Naive thymus-derived CD4-positive, alpha-beta T cell (primary cell): Measurements from ENCODE around the gene AP4S1. TPM values are rescaled to one million over a fixed set of nuclear protein-coding genes. Genes with fewer than 3 reads are reported as not detected.
"Not testable (repeated sequence)": the region's sequence is repeated elsewhere in the genome, so short reads cannot be mapped to it uniquely, and the experiment has no call there.

Experiments used
- ATAC-seq: fragments of 150-1000 bp; cut with Tn5 transposase; 2 replicates; pipeline ENCODE4 v1.10.0; 2021; ENCODE audit warnings: mild to moderate bottlenecking, moderate library complexity
- CTCF ChIA-PET: fragments of 350-600 bp; sonication (Branson Sonifier 250); formaldehyde crosslinking; loops from one replicate; lab custom pipeline; 2021; ENCODE audit warnings: antibody characterized with exemption; lab: Charles Lee
- POLR2A ChIA-PET: fragments of 350-600 bp; sonication (Branson Sonifier 250); formaldehyde crosslinking; loops from one replicate; lab custom pipeline; 2021; ENCODE audit warnings: antibody characterized with exemption, inconsistent platforms; lab: Charles Lee
- DNase-seq, 9 donors: peaks; one replicate each; pipeline versions ENCODE4 v3.0.0 to v3.0.0-alpha.2; 2020 to 2022; ENCODE audit warnings: mixed read lengths in 1 of 9
- H3K27ac ChIP-seq: one replicate; pipeline ENCODE4 v1.7.0; 2013; ENCODE audit warnings: mild to moderate bottlenecking, low read depth, low read length, moderate library complexity
- H3K27me3 ChIP-seq, 2 donors: one replicate each; pipeline ENCODE4 v1.7.0; 2013; ENCODE audit warnings: low read length in 2 of 2, mild to moderate bottlenecking in 2 of 2, moderate library complexity in 2 of 2; ENCODE audit not compliant: control insufficient read depth in 2 of 2, insufficient read depth in 2 of 2
- H3K36me3 ChIP-seq, 3 experiments: 1 replicate in 2 of 3; 2 replicates in 1 of 3; pipeline ENCODE4 v1.7.0; 2013; ENCODE audit warnings: low read length in 3 of 3, mild to moderate bottlenecking in 3 of 3, moderate library complexity in 1 of 3; ENCODE audit not compliant: insufficient read depth in 3 of 3, control insufficient read depth in 2 of 3
- H3K4me1 ChIP-seq, 2 donors: one replicate each; pipeline ENCODE4 v1.7.0; 2013; ENCODE audit warnings: low read length in 2 of 2, mild to moderate bottlenecking in 2 of 2, moderate library complexity in 1 of 2; ENCODE audit not compliant: control insufficient read depth in 2 of 2, insufficient read depth in 2 of 2
- H3K4me3 ChIP-seq: 2 replicates; pipeline ENCODE4 v1.7.0; 2013; ENCODE audit warnings: mild to moderate bottlenecking, low read length
- H3K9me3 ChIP-seq, 3 experiments: 1 replicate in 2 of 3; 2 replicates in 1 of 3; pipeline ENCODE4 v1.7.0; 2013; ENCODE audit warnings: low read length in 3 of 3; ENCODE audit not compliant: control insufficient read depth in 2 of 3
- H3K27ac Mint-ChIP-seq, 9 donors: one replicate each; pipeline ENCODE4 v1.8.0; 2020 to 2022; ENCODE audit warnings: mixed read lengths in 9 of 9, mild to moderate bottlenecking in 8 of 9, moderate library complexity in 5 of 9, inconsistent platforms in 2 of 9
- H3K27me3 Mint-ChIP-seq, 5 donors: one replicate each; pipeline ENCODE4 v1.8.0; 2021 to 2022; ENCODE audit warnings: mixed read lengths in 5 of 5, mild to moderate bottlenecking in 1 of 5
- H3K36me3 Mint-ChIP-seq, 5 donors: one replicate each; pipeline ENCODE4 v1.8.0; 2020 to 2022; ENCODE audit warnings: mixed read lengths in 5 of 5, mild to moderate bottlenecking in 3 of 5, inconsistent platforms in 1 of 5
- H3K4me1 Mint-ChIP-seq, 7 donors: one replicate each; pipeline ENCODE4 v1.8.0; 2020 to 2022; ENCODE audit warnings: mixed read lengths in 7 of 7, mild to moderate bottlenecking in 3 of 7, inconsistent platforms in 1 of 7
- H3K4me3 Mint-ChIP-seq, 10 donors: one replicate each; pipeline ENCODE4 v1.8.0; 2020 to 2022; ENCODE audit warnings: mild to moderate bottlenecking in 10 of 10, mixed read lengths in 10 of 10, moderate library complexity in 6 of 10, inconsistent platforms in 2 of 10
- H3K9me3 Mint-ChIP-seq, 11 donors: one replicate each; pipeline ENCODE4 v1.8.0; 2020 to 2022; ENCODE audit warnings: mixed read lengths in 11 of 11, mild to moderate bottlenecking in 4 of 11, inconsistent platforms in 1 of 11, moderate library complexity in 1 of 11
- intact Hi-C, 2 donors: fragments of 100-400 bp; cut with micrococcal nuclease; formaldehyde crosslinking; loops; one replicate each; pipeline ENCODE4 v1.15.1; 2023
- polyA plus RNA-seq, 2 donors: library from polyadenylated mRNA; unstranded; fragments of 300-500 nt; fragmentation: Illumina TruSeq; gene quantifications; one replicate each; pipeline ENCODE4 v1.2.3, GENCODE V29; 2021
- total RNA-seq, 6 experiments: library from RNA in 5 of 6; stranded (reverse) in 5 of 6; gene quantifications; 1 replicate in 5 of 6; 2 replicates in 1 of 6; pipeline ENCODE4 v1.2.3 and lab custom pipeline; 2021 to 2026

AP4S1 gene
- total and polyA plus RNA-seq, 7 experiments from 2014 or later: 7.9 to 22.0 (median 11.6) TPM

DNA sequence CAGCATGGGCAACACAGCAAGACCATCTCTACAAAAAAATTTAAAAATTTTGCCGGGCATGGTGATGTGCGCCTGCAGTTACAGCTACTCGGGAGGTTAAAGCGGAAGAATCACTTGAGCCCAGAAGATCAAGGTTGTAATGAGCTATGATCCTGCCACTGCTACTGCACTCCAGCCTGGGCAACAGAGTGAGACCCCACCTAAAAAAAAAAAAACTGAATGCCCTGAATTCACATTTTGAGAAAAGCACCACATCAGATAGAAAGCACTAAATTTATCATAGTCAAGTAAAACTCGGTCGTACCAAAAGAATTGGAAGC, 24.1 kb upstream of the AP4S1 start:
- no peak for DNase-seq
- no peaks in the 10 kb centered on the region for H3K4me1 ChIP-seq
- H3K9me3 ChIP-seq: no peaks in the 10 kb centered on the region
- ChIA-PET POLR2A (no interaction called here), CTCF (no interaction called here)
- H3K27ac Mint-ChIP-seq: peak overlapping the region in 1 of 9 donors; percentile 32
- no peak overlapping the region for H3K4me3 ChIP-seq
- H3K27ac ChIP-seq: no peak overlapping the region
- peaks cover 10 to 54% (median 28%) of the 10 kb centered on the region in 7 donors for H3K4me1 Mint-ChIP-seq
- no peaks in the 10 kb centered on the region for H3K27me3 ChIP-seq
- no peak for ATAC-seq
- H3K9me3 Mint-ChIP-seq: peaks cover 0 to 26% (median 10%) of the 10 kb centered on the region in 11 donors
- peaks cover 0 to 19% (median 0%) of the 10 kb centered on the region in 3 experiments for H3K36me3 ChIP-seq
- peaks cover 0 to 63% (median 49%) of the 10 kb centered on the region in 5 donors for H3K36me3 Mint-ChIP-seq
- H3K27me3 Mint-ChIP-seq: no peaks in the 10 kb centered on the region
- intact Hi-C loops: no loop called here
- peak overlapping the region in 1 of 10 donors; percentile 18 for H3K4me3 Mint-ChIP-seq

DNA sequence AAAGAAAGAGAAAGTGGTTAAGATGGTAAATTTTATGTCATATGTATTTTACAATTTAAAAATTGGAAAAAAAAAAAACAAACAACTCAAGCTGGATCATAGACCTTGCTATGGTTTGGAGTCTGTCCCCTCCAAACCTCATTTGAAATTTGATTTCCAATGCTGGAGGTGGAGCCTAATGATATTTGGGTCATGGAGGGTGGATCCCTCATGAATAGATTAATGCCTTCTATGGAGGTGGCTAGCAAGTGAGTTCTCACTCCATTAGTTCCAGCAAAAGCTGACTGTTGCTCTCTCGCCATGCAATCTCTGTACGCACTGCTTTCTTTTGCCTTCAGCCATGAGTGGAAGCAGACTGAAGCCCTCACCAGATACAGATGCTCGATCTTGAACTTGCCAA, 22.2 kb upstream of the AP4S1 start:
- Histone ChIP-seq H3K27ac (no peak overlapping the region), H3K4me3 (no peak overlapping the region), H3K27me3 (no peaks in the 10 kb centered on the region), H3K36me3 (peaks cover 0 to 16% (median 0%) of the 10 kb centered on the region in 3 experiments), H3K4me1 (no peaks in the 10 kb centered on the region), H3K9me3 (no peaks in the 10 kb centered on the region)
- Mint-ChIP-seq H3K4me1 (peaks cover 8 to 43% (median 15%) of the 10 kb centered on the region in 7 donors), H3K27me3 (no peaks in the 10 kb centered on the region), H3K4me3 (no peak overlapping the region), H3K36me3 (peaks cover 0 to 54% (median 45%) of the 10 kb centered on the region in 5 donors), H3K9me3 (peaks cover 0 to 16% (median 8%) of the 10 kb centered on the region in 11 donors), H3K27ac (peak overlapping the region in 3 of 9 donors; percentile 16 to 49 (median 36))
- ChIA-PET POLR2A (no interaction called here), CTCF (interaction anchor here (0.7 kb wide), 1 partner anchor 398 kb away, joined by 4 read pairs; no protein-coding TSS in a partner anchor)
- ATAC-seq (no peak), DNase-seq (no peak)
- intact Hi-C loops: no loop called here

DNA sequence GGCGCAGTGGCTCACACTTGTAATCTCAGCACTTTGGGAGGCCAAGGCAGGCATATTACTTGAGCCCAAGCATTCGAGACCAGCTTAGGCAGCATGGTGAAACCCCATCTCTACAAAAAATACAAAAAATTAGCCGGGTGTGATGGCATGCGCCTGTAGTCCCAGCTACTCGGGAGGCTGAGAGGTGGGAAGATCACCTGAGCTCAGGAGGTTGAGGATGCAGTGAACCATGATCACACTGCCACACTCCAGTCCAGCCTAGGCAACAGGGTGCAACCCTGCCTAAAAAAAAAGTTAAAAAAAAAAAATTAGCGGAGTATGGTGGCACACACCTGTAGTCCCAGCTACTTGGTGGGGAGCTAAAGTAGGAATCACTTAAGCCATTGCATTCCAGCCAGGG, 21.4 kb upstream of the AP4S1 start:
- H3K4me3 ChIP-seq, CTCF ChIA-PET, H3K4me3 Mint-ChIP-seq, H3K27me3 ChIP-seq, POLR2A ChIA-PET, intact Hi-C loops, ATAC-seq, H3K36me3 ChIP-seq, DNase-seq, H3K27ac ChIP-seq, H3K27ac Mint-ChIP-seq, H3K9me3 Mint-ChIP-seq, H3K27me3 Mint-ChIP-seq, H3K4me1 ChIP-seq, H3K9me3 ChIP-seq: not testable (repeated sequence)
- H3K4me1 Mint-ChIP-seq: peaks cover 7 to 43% (median 11%) of the 10 kb centered on the region in 7 donors
- H3K36me3 Mint-ChIP-seq: peaks cover 0 to 46% (median 40%) of the 10 kb centered on the region in 5 donors

DNA sequence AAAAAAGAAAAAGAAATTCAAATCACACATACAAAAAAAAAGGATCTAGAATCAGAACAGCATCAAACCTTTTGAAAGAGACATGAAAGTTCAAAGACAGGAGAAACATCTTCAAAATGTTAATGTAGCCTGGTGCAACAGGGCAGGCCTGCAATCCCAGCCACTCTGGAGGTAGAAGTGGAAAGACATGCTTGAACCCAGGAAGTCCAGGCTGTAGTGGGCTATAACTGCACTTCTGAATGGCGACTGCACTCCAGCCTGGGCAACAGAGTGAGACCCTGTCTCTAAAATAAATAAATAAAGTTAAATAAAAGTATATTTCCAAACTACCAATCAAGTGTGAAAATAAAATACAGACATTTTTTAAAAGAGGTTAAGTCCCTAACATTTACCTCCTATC, 18.7 kb upstream of the AP4S1 start:
- ATAC-seq (no peak), DNase-seq (no peak)
- no peaks in the 10 kb centered on the region for H3K9me3 Mint-ChIP-seq
- H3K36me3 Mint-ChIP-seq: peaks cover 0 to 22% (median 19%) of the 10 kb centered on the region in 5 donors
- H3K27ac ChIP-seq: no peak overlapping the region
- peaks cover 0 to 21% (median 9%) of the 10 kb centered on the region in 7 donors for H3K4me1 Mint-ChIP-seq
- ChIA-PET POLR2A (no interaction called here), CTCF (no interaction called here)
- no peaks in the 10 kb centered on the region for H3K27me3 Mint-ChIP-seq
- intact Hi-C loops: no loop called here
- H3K4me1 ChIP-seq: no peaks in the 10 kb centered on the region
- peaks cover 0 to 8% (median 5%) of the 10 kb centered on the region in 3 experiments for H3K36me3 ChIP-seq
- no peak overlapping the region for H3K4me3 Mint-ChIP-seq
- H3K9me3 ChIP-seq: no peaks in the 10 kb centered on the region
- no peaks in the 10 kb centered on the region for H3K27me3 ChIP-seq
- no peak overlapping the region for H3K4me3 ChIP-seq
- peak overlapping the region in 6 of 9 donors; percentile 48 to 78 (median 71) for H3K27ac Mint-ChIP-seq

DNA sequence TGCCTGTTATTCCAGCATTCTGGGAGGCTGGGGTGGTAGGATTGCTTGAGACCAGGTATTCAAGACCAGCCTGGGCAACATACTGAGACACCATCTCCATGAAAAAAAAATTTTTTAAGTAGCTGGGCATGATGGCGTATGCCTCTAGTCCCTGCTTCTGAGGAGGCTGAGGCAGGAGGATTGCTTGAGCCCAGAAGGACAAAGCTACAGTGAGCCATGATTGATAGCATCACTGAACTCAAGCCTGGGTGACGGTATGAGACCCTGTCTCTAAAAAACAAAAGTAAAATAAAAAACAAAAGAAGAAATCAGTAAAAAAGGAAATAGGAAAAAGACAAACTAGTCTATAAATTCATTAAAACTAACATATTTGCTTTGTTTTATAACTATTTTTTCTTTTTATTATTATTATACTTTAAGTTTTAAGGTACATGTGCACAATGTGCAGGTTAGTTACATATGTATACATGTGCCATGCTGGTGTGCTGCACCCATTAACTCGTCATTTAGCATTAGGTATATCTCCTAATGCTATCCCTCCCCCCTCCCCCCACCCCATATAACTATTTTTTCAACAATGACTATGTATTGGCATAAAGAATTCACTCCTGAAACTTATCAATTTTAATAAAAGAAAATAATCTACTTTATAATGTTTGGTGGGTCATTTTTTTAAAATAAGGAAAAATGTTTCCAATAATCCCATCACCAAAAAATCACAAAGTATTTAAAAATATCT, 15.4 kb upstream of the AP4S1 start:
- Mint-ChIP-seq H3K27ac (peak overlapping the region in 1 of 9 donors; percentile 51), H3K27me3 (no peaks in the 10 kb centered on the region), H3K9me3 (peaks cover 0 to 2% (median 0%) of the 10 kb centered on the region in 11 donors), H3K4me3 (no peak overlapping the region), H3K4me1 (peaks cover 3 to 23% (median 11%) of the 10 kb centered on the region in 7 donors), H3K36me3 (peaks cover 4 to 20% (median 13%) of the 10 kb centered on the region in 5 donors)
- CTCF ChIA-PET: interaction anchor here (0.9 kb wide), 1 partner anchor 15 kb away, joined by 6 read pairs; no protein-coding TSS in a partner anchor
- H3K36me3 ChIP-seq: peaks cover 0 to 7% (median 5%) of the 10 kb centered on the region in 3 experiments
- no peak overlapping the region for H3K4me3 ChIP-seq
- DNase-seq (no peak), ATAC-seq (no peak)
- no peak overlapping the region for H3K27ac ChIP-seq
- no peaks in the 10 kb centered on the region for H3K4me1 ChIP-seq
- no peaks in the 10 kb centered on the region for H3K27me3 ChIP-seq
- H3K9me3 ChIP-seq: no peaks in the 10 kb centered on the region
- intact Hi-C loops: no loop called here
- POLR2A ChIA-PET: no interaction called here

DNA sequence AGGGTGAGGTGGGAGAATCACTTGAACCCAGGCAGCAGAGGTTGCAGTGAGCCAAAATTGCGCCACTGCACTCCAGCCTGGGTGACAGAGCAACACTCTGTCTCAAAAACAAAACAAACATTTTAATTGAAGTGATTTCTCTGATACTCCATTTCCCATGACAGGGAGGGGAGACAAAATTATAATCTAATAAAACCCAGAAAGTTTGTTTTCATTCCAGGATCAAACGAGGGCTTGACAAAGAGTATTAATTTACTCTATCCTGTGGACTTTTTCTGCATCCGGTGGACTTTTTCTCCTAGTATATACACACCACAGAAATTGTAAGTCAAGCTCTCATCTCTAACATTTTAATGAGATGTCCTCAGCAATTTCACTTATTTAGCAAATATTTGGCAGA, 14.5 kb upstream of the AP4S1 start:
- H3K4me3 Mint-ChIP-seq: no peak overlapping the region
- intact Hi-C loops: no loop called here
- H3K36me3 ChIP-seq: peaks cover 0 to 5% (median 4%) of the 10 kb centered on the region in 3 experiments
- POLR2A ChIA-PET: no interaction called here
- H3K4me3 ChIP-seq: no peak overlapping the region
- no peaks in the 10 kb centered on the region for H3K4me1 ChIP-seq
- no peak overlapping the region for H3K27ac ChIP-seq
- no peak for ATAC-seq
- CTCF ChIA-PET: interaction anchor here (0.9 kb wide), 1 partner anchor 16 kb away, joined by 6 read pairs; no protein-coding TSS in a partner anchor
- H3K9me3 Mint-ChIP-seq: peaks cover 0 to 2% (median 0%) of the 10 kb centered on the region in 11 donors
- no peak overlapping the region for H3K27ac Mint-ChIP-seq
- no peaks in the 10 kb centered on the region for H3K9me3 ChIP-seq
- no peaks in the 10 kb centered on the region for H3K27me3 ChIP-seq
- H3K4me1 Mint-ChIP-seq: peaks cover 6 to 27% (median 15%) of the 10 kb centered on the region in 7 donors
- H3K36me3 Mint-ChIP-seq: peaks cover 2 to 17% (median 8%) of the 10 kb centered on the region in 5 donors
- no peaks in the 10 kb centered on the region for H3K27me3 Mint-ChIP-seq
- DNase-seq: no peak
